Heart left ventricle (tissue), 13 donors: ENCODE data around the gene GRIA1.

Experiments
- POLR2A ChIP-seq, 2 donors: fragments of 450-650 bp; IDR thresholded peaks; one replicate each; pipeline ENCODE4 v1.6.1; 2017; ENCODE audit warnings: antibody characterized with exemption in 2 of 2, mild to moderate bottlenecking in 2 of 2, moderate library complexity in 2 of 2
- TF ChIP-seq, protein P1 (sequence below), 12 donors: fragments of 200-600 bp; sonication (generic) in 4 of 12; IDR thresholded peaks; one replicate each; pipeline versions ENCODE4 v1.5.0 to v1.8.0; 2018 to 2022; ENCODE audit warnings: antibody characterized with exemption in 12 of 12, mild to moderate bottlenecking in 5 of 12
- donor health status: ischemic (EF 13 %, LVEDD 7.1; RV severe dilation, severe dysfunction).
- donor health status: DM: no; HTN: yes; CAD: no.
- donor health status: DM: no; HTN: no; CAD: no.
- donor health status: ischemic (EF 25% LVEDD 6.9; RV normal size, moderate dysfunction).
- donor health status: ischemic (EF 25% LVEDD 5.7; RV mildly dilated, moderate dysfunction).
- donor health status: ischemic (EF 35%, LVEDD 5.7; RV mildly dilated, moderate dysfunction).
- donor health status: nonischemic (EF 11% LVEDD 7.7; RV severe dilation, severe dysfunction).
- donor health status: DM: yes; HTN: yes; CAD: no.
- donor health status: PGD.
- donor health status: ischemic (EF 29% LVEDD 5.4; RV normal size, mild dysfunction).
- donor health status: nonischemic (EF 23%, LVEDD 6.1; RV moderate dilation, normal function).

DNA sequence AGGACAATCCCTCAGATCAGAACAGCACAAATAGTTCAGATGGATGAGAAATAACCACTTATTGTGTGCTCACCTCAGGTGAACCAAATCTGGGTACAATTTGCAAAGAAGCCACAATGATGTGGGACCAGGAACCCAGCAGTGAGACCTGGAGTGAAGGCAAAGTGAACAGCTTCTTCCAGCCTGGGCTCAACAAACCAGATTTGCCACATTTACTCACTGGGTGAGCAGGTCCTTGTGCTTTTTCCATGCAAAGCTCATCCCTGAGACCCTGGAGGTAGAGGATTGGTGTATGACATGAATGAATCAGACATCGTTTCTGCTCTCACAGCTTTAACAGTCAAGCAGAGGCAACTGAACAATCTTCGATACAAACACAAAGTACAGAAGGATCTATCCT, 29.1 kb upstream of the GRIA1 start:
- TF ChIP-seq, protein P1, sequence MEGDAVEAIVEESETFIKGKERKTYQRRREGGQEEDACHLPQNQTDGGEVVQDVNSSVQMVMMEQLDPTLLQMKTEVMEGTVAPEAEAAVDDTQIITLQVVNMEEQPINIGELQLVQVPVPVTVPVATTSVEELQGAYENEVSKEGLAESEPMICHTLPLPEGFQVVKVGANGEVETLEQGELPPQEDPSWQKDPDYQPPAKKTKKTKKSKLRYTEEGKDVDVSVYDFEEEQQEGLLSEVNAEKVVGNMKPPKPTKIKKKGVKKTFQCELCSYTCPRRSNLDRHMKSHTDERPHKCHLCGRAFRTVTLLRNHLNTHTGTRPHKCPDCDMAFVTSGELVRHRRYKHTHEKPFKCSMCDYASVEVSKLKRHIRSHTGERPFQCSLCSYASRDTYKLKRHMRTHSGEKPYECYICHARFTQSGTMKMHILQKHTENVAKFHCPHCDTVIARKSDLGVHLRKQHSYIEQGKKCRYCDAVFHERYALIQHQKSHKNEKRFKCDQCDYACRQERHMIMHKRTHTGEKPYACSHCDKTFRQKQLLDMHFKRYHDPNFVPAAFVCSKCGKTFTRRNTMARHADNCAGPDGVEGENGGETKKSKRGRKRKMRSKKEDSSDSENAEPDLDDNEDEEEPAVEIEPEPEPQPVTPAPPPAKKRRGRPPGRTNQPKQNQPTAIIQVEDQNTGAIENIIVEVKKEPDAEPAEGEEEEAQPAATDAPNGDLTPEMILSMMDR (IDR thresholded peaks at IDR 0.05) = no peak
- no peak for TF ChIP-seq POLR2A (IDR thresholded peaks at IDR 0.05)
